Measurements from ENCODE around the gene PAQR9.

GRCh38 chr3:142992323-142992722, 28.8 kb upstream of the PAQR9 start:
- TF ChIP-seq POLR2A (IDR thresholded peaks at IDR 0.05): no peak
- no peak for TF ChIP-seq CTCF (IDR thresholded peaks at IDR 0.05)

Data from uterus (tissue), 2 donors.